ELR (cell line): ENCODE data around the gene NADSYN1.

ENCODE experiments used
- DNase-seq: peaks from one replicate; pipeline ENCODE4 v3.0.0-alpha.2; 2015; ENCODE audit warnings: low read depth

Gene NADSYN1

DNA sequence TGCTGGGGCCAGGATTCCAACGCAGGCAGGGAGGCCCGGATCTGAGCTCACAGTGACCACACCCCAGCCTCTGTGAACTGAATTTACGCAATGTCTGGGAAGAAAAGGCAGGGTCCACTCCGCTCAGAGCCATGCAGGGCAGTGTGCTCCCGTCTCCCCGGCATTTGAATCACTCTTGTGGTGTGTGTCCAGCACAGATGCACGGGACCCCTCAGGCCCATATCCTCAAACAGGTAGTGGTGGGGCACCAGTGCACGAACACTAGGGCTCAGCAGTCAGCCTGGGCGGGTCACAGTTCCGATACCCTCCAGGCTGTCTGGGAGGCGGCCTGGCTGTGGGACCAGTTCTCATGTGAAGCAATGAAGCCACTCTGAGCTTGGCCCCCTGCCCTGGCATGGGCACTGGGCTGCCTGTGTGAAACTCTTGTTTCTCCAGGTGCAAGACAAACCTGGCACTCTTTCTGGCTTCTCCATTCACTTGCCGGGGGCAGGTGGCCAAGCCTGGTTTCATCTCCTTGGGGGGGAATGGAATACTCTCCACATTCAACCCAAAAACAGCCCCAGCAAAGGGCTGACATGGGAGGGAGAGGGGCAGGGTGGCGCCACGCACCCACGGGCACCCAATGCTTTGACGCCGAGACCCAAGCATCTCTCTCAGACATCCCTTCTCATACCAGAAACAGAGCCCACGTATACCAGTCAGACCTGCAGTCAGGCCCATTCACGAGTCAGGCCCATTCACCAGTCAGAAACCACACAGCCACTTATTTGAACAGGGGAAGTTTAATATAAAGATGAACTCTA, 19.2 kb upstream of the NADSYN1 start:
- no peak for DNase-seq

GRCh38 chr11:71434576-71435130, 18.4 kb upstream of the NADSYN1 start:
- DNase-seq: no peak

DNA sequence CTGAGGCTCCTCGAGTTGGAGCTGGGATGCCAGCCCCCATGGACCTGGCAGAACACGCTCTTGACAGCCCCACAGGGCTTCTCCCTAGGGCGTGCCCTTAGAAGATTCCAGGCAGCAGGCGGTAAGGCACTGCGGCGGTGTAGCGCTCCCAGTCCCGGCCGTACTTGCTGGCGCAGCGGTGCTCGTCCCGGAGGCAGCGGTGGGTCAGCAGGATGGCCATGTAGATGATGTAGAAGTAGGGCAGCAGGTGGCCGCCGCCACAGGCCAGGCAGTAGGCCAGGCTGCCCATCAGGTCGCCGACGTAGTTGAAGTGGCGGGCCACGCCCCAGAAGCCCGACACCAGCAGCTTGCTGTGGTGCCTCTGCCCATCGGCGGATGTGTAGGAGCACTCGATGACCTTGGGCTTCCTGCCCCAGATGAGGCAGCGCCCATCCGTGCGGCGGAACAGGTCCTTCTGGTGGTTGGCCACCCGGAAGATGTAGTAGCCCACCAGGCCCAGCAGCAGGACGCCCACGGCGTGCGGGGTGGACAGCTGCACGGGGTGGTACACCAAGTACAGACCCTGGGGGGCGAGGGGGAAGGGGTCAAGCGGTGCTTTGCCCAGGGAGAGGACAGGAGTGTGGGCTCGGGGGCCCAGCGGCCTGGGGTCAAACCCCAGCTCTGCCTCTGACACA, 17.6 kb upstream of the NADSYN1 start:
- no peak for DNase-seq

GRCh38 chr11:71436861-71437260, 16.1 kb upstream of the NADSYN1 start:
- DNase-seq: no peak

DNA sequence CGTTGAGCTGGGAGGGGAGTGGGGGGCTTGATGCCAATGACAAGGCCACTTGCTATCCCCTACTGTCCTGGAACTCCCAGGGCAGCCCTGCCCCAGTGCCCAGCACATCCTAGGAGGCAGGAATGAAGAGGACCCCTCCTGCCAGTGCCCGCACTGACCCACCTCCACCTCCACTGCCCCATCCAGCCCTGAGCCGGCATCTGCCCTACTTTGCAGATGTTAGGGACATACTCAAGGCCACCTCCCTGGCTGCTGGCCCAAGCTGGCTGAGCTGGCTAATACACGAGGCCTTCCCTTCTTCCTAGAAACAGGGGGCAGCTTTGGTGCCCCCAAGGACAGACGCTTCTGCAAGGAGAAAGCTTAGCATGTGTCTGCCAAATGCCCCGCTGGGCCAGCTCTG, 15.6 kb upstream of the NADSYN1 start:
- no peak for DNase-seq

DNA sequence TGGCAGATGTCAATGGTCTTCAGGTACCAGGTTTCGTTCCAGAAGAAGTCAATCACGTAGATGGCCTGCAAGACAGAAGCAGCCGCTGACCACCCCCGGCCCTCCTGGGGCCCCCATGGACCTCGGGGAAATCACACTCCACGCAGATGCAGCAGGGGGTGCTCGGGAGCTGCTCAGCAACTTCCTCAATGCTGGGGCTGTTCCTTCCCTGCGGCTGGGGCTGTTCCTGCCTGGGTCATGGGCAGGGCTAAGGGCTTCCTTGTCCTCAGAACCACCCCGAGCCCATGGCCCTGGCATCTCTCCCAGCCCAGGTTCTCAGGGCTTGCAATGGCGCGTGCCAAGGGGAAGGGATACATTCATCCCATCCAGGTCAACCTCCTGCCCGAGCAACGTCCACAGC, 15.1 kb upstream of the NADSYN1 start:
- DNase-seq: no peak

DNA sequence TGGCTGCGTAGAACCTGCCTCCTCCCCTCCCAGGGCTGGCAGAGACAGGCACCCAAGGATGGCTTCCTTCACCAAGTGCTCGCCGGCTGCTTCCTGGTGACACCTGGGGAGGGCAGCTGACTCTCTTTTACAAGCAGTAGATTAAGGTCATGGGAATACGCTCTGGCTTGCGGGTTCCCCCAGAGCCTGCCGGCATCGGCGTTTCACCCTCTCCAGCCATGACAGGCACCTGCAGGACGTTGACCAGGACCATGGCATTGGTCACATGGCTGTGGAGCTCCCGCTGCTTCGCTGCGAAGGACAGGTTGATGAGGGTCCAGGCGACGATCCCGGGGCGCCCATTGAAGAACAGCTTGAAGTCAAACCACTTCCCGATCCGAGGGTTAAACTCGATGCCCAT, 14.4 kb upstream of the NADSYN1 start:
- DNase-seq: no peak

DNA sequence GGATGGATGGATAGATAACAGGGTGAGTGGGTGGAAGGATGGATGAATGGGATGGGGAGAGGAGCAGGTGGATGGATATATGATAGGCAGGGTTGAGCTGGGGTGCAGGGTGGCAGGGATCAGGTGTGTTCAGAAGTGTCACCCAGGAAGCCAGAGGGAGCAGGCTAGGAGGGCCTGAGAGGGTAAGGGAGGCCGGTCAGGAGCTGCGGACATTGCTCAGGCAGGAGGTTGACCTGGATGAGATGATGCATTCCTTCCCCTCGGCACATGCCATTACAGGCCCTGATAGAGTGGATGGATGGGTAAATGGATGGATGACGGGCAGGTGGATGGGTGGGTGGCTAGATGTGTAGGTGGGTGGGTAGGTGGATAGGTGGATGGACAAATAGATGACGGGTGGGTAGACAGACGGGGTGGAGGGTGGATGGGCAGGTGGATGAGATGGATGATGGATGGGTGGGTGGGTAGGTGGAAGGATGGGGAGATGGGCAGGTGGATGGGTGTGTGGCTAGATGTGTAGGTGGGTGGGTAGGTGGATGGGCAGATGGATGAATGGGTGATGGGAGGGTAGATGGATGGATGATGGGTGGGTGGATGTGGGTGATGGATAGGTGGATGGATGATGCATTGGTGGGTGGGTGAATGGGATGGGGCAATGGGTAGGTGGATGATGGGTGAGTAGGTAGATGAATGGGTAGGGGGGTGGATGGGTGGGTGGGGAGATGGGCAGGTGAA, 12.8 kb upstream of the NADSYN1 start:
- no peak for DNase-seq

- DNase-seq: no peak
These were observed 11.8 kb upstream of the NADSYN1 start for GRCh38 chr11:71441251-71441650.

DNA sequence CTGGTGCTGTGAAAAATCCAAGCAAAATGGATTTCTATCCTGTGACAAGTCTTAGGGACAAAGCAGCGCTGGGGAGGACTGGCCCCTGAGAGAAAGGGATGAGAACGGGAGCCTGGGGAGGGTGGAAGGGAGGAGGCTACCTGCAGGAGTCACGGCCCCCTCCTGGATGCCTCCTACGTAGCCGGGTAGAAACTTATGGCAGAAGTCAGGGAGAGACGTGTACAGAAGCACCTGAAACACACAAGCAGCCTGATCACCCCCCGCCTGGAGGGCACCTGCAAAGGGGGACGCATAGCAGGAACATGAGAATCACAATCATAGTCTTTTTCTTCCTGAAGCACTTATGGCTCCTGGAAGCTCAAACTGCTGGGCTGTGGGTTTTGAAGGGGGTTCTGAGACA, 10.9 kb upstream of the NADSYN1 start:
- DNase-seq: no peak

DNA sequence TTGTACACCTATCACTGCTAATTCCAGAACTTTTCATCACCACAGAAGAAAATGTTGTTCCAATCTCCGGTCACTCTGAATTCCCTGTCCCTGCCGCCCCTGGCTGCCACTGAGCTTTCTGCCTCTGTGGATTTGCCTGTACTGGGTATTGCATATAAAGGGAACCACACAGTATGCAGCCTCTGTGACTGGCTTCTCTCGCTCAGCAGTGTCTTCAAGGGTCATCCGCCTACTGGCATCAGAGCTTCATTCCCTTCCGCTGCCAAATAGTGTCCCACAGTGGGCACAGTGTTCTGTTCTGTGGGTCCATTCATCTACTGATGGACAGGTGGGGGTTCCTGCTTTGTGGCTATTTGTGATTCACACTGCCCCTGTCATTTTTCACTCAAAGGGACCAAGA, 10.1 kb upstream of the NADSYN1 start:
- DNase-seq: no peak

GRCh38 chr11:71443736-71444445, 9.1 kb upstream of the NADSYN1 start:
- no peak for DNase-seq

GRCh38 chr11:71444811-71445210, 8.2 kb upstream of the NADSYN1 start:
- no peak for DNase-seq

- DNase-seq: no peak
These were observed 6.9 kb upstream of the NADSYN1 start for GRCh38 chr11:71446150-71446549.

- DNase-seq: peak; percentile 57
These were observed 5.9 kb upstream of the NADSYN1 start for GRCh38 chr11:71446942-71447688.

DNA sequence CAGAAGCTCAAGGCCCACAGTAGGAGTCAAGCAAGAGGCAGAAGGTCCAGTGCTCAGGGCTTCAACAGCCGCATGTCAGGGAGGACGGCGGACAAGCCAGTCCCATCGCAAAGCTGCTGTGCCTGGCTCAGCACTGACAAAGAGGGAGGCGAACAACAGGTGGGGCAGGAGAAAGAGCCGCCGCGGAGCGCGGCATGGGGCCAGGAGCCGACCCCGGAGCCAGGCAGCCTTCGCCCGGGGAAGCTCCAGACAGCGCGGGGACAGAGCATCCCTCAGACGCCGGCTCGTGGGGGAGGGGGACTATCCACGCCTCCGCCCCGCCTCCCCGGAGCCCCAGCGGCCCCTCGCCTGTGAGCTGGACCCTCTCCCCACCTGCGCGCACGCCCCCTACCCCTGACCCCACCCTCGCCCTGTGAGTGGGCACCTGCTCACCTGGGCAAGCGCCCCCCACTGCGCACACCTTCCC, 5.2 kb upstream of the NADSYN1 start:
- peak; percentile 22 for DNase-seq

DNA sequence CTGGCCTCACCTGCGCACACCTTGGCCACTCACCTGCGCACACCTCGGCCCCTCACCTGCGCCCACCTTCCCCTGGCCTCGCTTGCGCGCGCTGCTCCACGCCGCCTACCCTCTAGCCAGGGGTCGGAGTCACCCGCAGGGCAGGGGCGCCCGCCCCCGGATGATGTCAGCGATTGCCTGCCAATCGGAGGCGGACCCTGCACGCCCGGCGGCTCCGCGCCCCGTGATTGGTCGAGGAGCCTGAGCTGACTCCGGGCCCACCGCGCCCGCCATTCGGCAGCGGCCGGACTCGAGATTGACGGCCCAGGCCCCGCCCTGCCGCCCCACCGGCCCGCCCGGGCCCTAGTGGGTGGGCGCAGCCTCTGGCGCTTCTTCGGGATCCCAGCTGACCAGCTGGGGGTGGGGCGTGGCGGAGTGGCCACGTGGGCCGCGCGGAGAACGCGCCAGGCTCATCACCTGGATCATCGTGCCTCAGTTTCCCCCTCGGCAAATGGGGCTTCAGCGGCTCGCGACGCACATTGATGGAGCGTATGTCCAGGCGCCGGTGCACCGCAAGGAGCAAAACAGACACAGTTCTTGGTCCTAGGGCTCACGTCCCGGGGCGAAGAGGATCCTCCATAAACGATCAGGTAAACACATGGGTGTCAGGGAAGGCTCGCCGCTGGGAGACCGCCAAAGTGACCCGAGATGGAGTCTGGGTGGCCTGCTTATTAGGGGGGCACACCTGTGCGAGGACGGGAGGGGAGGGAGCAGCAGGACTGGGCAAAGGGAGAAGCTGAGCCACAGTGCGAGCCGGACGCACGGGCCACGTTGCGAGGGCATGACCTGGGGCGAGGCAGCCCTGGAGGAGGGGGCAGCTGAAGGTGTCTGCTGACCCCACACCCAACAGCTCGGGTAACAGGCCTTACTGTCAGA, 4.5 kb upstream of the NADSYN1 start, which contains the start of gene DHCR7:
Gene DHCR7 (minus strand): TSS at position 137 of the 915 bp plus-strand sequence. CDS start 3,441 bp downstream, outside the sequence.
- DNase-seq: peak; percentile 92

- no peak for DNase-seq
These were observed 3.4 kb upstream of the NADSYN1 start for GRCh38 chr11:71449596-71449995.

GRCh38 chr11:71450507-71450906, 2.5 kb upstream of the NADSYN1 start:
- no peak for DNase-seq

- no peak for DNase-seq
These were observed 2.1 kb upstream of the NADSYN1 start for GRCh38 chr11:71450939-71451338.
